ENCODE measurements around the gene ARHGDIB. TPM values are rescaled to one million over a fixed set of nuclear protein-coding genes. Genes with fewer than 3 reads are reported as not detected.
A peak's percentile ranks its signal among the peaks of the same experiment; 100 is the strongest.

Gene ARHGDIB
- total RNA-seq, 2 experiments from 2014 or later: 569 to 737 TPM

GRCh38 chr12:14938301-14938700 is 23.1 kb downstream of the ARHGDIB start, which contains the start of gene ERP27:
ERP27 (minus strand) TSS chr12:14938537; CDS start chr12:14938508, 29 bp downstream.
- peaks cover 79% of the 10 kb centered on the region for H3K36me3 ChIP-seq (ENCODE audit: insufficient read depth, low read length)
- H2AFZ ChIP-seq (ENCODE audit: low read length): no peak within 1 kb of the TSS
- H3K9me3 ChIP-seq (ENCODE audit: low read length): no peaks in the 10 kb centered on the region; the same call in 1 of the 2 replicates
- TF ChIP-seq EZH2phosphoT487 (IDR thresholded peaks at IDR 0.05; ENCODE audit: borderline replicate concordance, low read depth, low read length) (no peak), CTCF (conservative IDR thresholded peaks at IDR 0.05; ENCODE audit: low read length) (no peak)
- no peak for DNase-seq (ENCODE audit: low spot score)
- no peaks in the 10 kb centered on the region for H3K9me2 ChIP-seq (ENCODE audit: insufficient read depth, low read length)
- no peak within 1 kb of the TSS for H3K4me3 ChIP-seq (ENCODE audit: low read depth, low read length, poor library complexity, severe bottlenecking)
- ChIA-PET POLR2A (interaction anchor here (0.6 to 1.5 kb wide), 2 partner anchors 10 to 581 kb away, joined by 3 to 4 read pairs; no protein-coding TSS in a partner anchor), CTCF (ENCODE audit: unreplicated experiment) (interaction anchor here (0.8 kb wide), 1 partner anchor 56 kb away, joined by 3 read pairs; no protein-coding TSS in a partner anchor)
- BruUV-seq (replicated peaks): no TSS peak
- no peak within 1 kb of the TSS for H3K4me2 ChIP-seq (ENCODE audit: low read length)
- peaks cover 5% of the 10 kb centered on the region for H3K4me1 ChIP-seq (ENCODE audit: insufficient read depth, low read length, poor library complexity, severe bottlenecking)
- H3K79me2 ChIP-seq (ENCODE audit: insufficient read depth, low read depth, low read length): no peaks in the 10 kb centered on the region
- H3K27ac ChIP-seq (ENCODE audit: low read depth, low read length, poor library complexity, severe bottlenecking): no peak within 1 kb of the TSS
- intact Hi-C loops (cut with micrococcal nuclease; ENCODE audit: unreplicated experiment): loop anchor here (5.0 kb wide), 1 partner anchor 59 kb away; no protein-coding TSS in a partner anchor
- no peaks in the 10 kb centered on the region for H4K20me1 ChIP-seq (ENCODE audit: insufficient read depth, low read length)

- no peak overlapping the region for H3K4me3 ChIP-seq (ENCODE audit: low read depth, low read length, poor library complexity, severe bottlenecking)
- no peak for DNase-seq (ENCODE audit: low spot score)
- no peaks in the 10 kb centered on the region; the same call in 1 of the 2 replicates for H3K9me3 ChIP-seq (ENCODE audit: low read length)
- H3K4me2 ChIP-seq (ENCODE audit: low read length): no peak overlapping the region
- H2AFZ ChIP-seq (ENCODE audit: low read length): no peak overlapping the region
- BruUV-seq (replicated peaks): no TSS peak
- CTCF ChIA-PET (ENCODE audit: unreplicated experiment): no interaction called here
- POLR2A ChIA-PET: interaction anchor here (0.5 to 1.5 kb wide), 4 partner anchors 8 to 269 kb away, joined by 3 to 4 read pairs (median 3); no protein-coding TSS in a partner anchor
- intact Hi-C loops (cut with micrococcal nuclease; ENCODE audit: unreplicated experiment): loop anchor here (5.0 kb wide), 1 partner anchor 60 kb away; no protein-coding TSS in a partner anchor
- TF ChIP-seq EZH2phosphoT487 (IDR thresholded peaks at IDR 0.05; ENCODE audit: borderline replicate concordance, low read depth, low read length) (no peak), CTCF (conservative IDR thresholded peaks at IDR 0.05; ENCODE audit: low read length) (peak; percentile 70)
- H3K79me2 ChIP-seq (ENCODE audit: insufficient read depth, low read depth, low read length): no peaks in the 10 kb centered on the region
- H3K27ac ChIP-seq (ENCODE audit: low read depth, low read length, poor library complexity, severe bottlenecking): no peak overlapping the region
- no peaks in the 10 kb centered on the region for H3K9me2 ChIP-seq (ENCODE audit: insufficient read depth, low read length)
- peaks cover 79% of the 10 kb centered on the region for H3K36me3 ChIP-seq (ENCODE audit: insufficient read depth, low read length)
- peaks cover 5% of the 10 kb centered on the region for H3K4me1 ChIP-seq (ENCODE audit: insufficient read depth, low read length, poor library complexity, severe bottlenecking)
- no peaks in the 10 kb centered on the region for H4K20me1 ChIP-seq (ENCODE audit: insufficient read depth, low read length)
These were observed 23.7 kb downstream of the ARHGDIB start for GRCh38 chr12:14937689-14938088.

- Histone ChIP-seq H3K4me3 (ENCODE audit: low read depth, low read length, poor library complexity, severe bottlenecking) (no peak overlapping the region), H3K79me2 (ENCODE audit: insufficient read depth, low read depth, low read length) (no peaks in the 10 kb centered on the region), H3K9me2 (ENCODE audit: insufficient read depth, low read length) (no peaks in the 10 kb centered on the region), H3K4me2 (ENCODE audit: low read length) (no peak overlapping the region), H3K4me1 (ENCODE audit: insufficient read depth, low read length, poor library complexity, severe bottlenecking) (peaks cover 5% of the 10 kb centered on the region), H3K27ac (ENCODE audit: low read depth, low read length, poor library complexity, severe bottlenecking) (no peak overlapping the region), H3K36me3 (ENCODE audit: insufficient read depth, low read length) (peaks cover 75% of the 10 kb centered on the region), H3K9me3 (ENCODE audit: low read length) (no peaks in the 10 kb centered on the region; the same call in 1 of the 2 replicates), H2AFZ (ENCODE audit: low read length) (no peak overlapping the region), H4K20me1 (ENCODE audit: insufficient read depth, low read length) (no peaks in the 10 kb centered on the region)
- POLR2A ChIA-PET: interaction anchor here (0.5 to 1.6 kb wide), 6 partner anchors 8 to 268 kb away, joined by 3 read pairs; no protein-coding TSS in a partner anchor
- intact Hi-C loops (cut with micrococcal nuclease; ENCODE audit: unreplicated experiment): loop anchor here (5.0 kb wide), 1 partner anchor 60 kb away; no protein-coding TSS in a partner anchor
- DNase-seq (ENCODE audit: low spot score): no peak
- TF ChIP-seq CTCF (conservative IDR thresholded peaks at IDR 0.05; ENCODE audit: low read length) (no peak), EZH2phosphoT487 (IDR thresholded peaks at IDR 0.05; ENCODE audit: borderline replicate concordance, low read depth, low read length) (no peak)
- no TSS peak for BruUV-seq (replicated peaks)
- CTCF ChIA-PET (ENCODE audit: unreplicated experiment): no interaction called here
These were observed 24.4 kb downstream of the ARHGDIB start for GRCh38 chr12:14937014-14937413.

All from OCI-LY7 (cell line).